ENCODE measurements around the gene NPHP4. TPM values are rescaled to one million over a fixed set of nuclear protein-coding genes. Genes with fewer than 3 reads are reported as not detected.

NPHP4 gene
- total and polyA plus RNA-seq, 9 of the 15 experiments (the other 6 are each of a cell fraction or from before 2014, with no cell fraction given), result 0.52 to 26.2 (median 6.7) TPM

DNA sequence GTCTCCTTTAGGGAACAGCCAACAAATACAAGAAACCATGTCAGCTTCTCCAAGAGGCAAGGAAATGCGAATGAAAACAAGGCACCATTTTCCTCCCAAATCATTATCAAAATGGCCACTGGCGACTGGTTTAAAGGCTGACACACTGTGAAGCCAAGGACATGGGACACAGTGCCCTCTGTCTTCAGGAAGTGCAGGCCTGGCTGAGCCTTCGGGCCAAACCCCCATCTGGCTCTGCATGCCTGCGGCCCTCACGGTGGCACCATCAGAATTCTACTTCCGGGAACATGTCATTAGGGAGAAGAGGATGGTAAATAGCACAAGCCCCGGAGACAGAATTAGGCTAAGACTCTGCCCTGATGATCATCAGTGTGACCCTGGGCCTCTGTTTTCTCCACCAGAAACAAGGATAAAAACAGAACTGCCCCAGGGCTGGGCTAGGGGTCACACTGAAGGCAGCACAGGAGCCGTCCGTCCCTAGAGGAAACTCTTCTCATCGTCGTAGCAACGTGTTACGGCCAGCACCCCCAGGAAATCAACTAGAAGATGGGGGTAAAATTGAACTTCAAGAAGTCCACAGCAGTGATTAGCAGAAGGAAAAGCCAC, 103.5 kb downstream of the NPHP4 start (continued):
- TF ChIP-seq HDAC8 (tag; IDR thresholded peaks at IDR 0.05) (no peak), NUFIP1 (IDR thresholded peaks at IDR 0.05; ENCODE audit: partially characterized antibody) (no peak), YBX1 (IDR thresholded peaks at IDR 0.05) (no peak), E2F1 (CRISPR knock-in tag; IDR thresholded peaks at IDR 0.05) (no peak), ELF2 (CRISPR knock-in tag; IDR thresholded peaks at IDR 0.05) (peak; percentile 11; the same call in 1 of the 2 replicates), SREBF1 (IDR thresholded peaks at IDR 0.05; ENCODE audit: borderline replicate concordance, low read depth, low read length) (no peak), ETV1 (tag; conservative IDR thresholded peaks at IDR 0.05; ENCODE audit: low read depth) (peak; percentile 53), YY1 (IDR thresholded peaks at IDR 0.05; ENCODE audit: borderline replicate concordance in 1 of 3, control insufficient read depth in 1 of 3, extremely low read depth in 1 of 3, insufficient read depth in 3 of 3, insufficient read length in 1 of 3, insufficient replicate concordance in 2 of 3, low read depth in 1 of 3, low read length in 2 of 3) (peak; percentile 20 to 91 (median 56)), MTA2 (IDR thresholded peaks at IDR 0.05; ENCODE audit: low read depth) (no peak), ZFX (CRISPR knock-in tag; IDR thresholded peaks at IDR 0.05) (0 out of 2 replicates have a peak, but pooled peaks have one; percentile 14), LCOR (CRISPR knock-in tag; IDR thresholded peaks at IDR 0.05) (no peak)
- TF ChIP-seq, protein P1, sequence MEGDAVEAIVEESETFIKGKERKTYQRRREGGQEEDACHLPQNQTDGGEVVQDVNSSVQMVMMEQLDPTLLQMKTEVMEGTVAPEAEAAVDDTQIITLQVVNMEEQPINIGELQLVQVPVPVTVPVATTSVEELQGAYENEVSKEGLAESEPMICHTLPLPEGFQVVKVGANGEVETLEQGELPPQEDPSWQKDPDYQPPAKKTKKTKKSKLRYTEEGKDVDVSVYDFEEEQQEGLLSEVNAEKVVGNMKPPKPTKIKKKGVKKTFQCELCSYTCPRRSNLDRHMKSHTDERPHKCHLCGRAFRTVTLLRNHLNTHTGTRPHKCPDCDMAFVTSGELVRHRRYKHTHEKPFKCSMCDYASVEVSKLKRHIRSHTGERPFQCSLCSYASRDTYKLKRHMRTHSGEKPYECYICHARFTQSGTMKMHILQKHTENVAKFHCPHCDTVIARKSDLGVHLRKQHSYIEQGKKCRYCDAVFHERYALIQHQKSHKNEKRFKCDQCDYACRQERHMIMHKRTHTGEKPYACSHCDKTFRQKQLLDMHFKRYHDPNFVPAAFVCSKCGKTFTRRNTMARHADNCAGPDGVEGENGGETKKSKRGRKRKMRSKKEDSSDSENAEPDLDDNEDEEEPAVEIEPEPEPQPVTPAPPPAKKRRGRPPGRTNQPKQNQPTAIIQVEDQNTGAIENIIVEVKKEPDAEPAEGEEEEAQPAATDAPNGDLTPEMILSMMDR (IDR thresholded peaks at IDR 0.05 in 2 of 3, conservative IDR thresholded peaks at IDR 0.05 in 1 of 3; ENCODE audit: insufficient read depth in 2 of 3, low read depth in 1 of 3, low read length in 3 of 3), result peak; percentile 27 to 54 (median 42); a peak in 4 of 6 replicates
- TF ChIP-seq, protein P2, sequence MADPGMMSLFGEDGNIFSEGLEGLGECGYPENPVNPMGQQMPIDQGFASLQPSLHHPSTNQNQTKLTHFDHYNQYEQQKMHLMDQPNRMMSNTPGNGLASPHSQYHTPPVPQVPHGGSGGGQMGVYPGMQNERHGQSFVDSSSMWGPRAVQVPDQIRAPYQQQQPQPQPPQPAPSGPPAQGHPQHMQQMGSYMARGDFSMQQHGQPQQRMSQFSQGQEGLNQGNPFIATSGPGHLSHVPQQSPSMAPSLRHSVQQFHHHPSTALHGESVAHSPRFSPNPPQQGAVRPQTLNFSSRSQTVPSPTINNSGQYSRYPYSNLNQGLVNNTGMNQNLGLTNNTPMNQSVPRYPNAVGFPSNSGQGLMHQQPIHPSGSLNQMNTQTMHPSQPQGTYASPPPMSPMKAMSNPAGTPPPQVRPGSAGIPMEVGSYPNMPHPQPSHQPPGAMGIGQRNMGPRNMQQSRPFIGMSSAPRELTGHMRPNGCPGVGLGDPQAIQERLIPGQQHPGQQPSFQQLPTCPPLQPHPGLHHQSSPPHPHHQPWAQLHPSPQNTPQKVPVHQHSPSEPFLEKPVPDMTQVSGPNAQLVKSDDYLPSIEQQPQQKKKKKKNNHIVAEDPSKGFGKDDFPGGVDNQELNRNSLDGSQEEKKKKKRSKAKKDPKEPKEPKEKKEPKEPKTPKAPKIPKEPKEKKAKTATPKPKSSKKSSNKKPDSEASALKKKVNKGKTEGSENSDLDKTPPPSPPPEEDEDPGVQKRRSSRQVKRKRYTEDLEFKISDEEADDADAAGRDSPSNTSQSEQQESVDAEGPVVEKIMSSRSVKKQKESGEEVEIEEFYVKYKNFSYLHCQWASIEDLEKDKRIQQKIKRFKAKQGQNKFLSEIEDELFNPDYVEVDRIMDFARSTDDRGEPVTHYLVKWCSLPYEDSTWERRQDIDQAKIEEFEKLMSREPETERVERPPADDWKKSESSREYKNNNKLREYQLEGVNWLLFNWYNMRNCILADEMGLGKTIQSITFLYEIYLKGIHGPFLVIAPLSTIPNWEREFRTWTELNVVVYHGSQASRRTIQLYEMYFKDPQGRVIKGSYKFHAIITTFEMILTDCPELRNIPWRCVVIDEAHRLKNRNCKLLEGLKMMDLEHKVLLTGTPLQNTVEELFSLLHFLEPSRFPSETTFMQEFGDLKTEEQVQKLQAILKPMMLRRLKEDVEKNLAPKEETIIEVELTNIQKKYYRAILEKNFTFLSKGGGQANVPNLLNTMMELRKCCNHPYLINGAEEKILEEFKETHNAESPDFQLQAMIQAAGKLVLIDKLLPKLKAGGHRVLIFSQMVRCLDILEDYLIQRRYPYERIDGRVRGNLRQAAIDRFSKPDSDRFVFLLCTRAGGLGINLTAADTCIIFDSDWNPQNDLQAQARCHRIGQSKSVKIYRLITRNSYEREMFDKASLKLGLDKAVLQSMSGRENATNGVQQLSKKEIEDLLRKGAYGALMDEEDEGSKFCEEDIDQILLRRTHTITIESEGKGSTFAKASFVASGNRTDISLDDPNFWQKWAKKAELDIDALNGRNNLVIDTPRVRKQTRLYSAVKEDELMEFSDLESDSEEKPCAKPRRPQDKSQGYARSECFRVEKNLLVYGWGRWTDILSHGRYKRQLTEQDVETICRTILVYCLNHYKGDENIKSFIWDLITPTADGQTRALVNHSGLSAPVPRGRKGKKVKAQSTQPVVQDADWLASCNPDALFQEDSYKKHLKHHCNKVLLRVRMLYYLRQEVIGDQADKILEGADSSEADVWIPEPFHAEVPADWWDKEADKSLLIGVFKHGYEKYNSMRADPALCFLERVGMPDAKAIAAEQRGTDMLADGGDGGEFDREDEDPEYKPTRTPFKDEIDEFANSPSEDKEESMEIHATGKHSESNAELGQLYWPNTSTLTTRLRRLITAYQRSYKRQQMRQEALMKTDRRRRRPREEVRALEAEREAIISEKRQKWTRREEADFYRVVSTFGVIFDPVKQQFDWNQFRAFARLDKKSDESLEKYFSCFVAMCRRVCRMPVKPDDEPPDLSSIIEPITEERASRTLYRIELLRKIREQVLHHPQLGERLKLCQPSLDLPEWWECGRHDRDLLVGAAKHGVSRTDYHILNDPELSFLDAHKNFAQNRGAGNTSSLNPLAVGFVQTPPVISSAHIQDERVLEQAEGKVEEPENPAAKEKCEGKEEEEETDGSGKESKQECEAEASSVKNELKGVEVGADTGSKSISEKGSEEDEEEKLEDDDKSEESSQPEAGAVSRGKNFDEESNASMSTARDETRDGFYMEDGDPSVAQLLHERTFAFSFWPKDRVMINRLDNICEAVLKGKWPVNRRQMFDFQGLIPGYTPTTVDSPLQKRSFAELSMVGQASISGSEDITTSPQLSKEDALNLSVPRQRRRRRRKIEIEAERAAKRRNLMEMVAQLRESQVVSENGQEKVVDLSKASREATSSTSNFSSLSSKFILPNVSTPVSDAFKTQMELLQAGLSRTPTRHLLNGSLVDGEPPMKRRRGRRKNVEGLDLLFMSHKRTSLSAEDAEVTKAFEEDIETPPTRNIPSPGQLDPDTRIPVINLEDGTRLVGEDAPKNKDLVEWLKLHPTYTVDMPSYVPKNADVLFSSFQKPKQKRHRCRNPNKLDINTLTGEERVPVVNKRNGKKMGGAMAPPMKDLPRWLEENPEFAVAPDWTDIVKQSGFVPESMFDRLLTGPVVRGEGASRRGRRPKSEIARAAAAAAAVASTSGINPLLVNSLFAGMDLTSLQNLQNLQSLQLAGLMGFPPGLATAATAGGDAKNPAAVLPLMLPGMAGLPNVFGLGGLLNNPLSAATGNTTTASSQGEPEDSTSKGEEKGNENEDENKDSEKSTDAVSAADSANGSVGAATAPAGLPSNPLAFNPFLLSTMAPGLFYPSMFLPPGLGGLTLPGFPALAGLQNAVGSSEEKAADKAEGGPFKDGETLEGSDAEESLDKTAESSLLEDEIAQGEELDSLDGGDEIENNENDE (IDR thresholded peaks at IDR 0.05; ENCODE audit: low read depth, low read length), result no peak
